ENCODE data around the gene TCAF1. TPM values are rescaled to one million over a fixed set of nuclear protein-coding genes. Genes with fewer than 3 reads are reported as not detected.

The TCAF1 gene
- total RNA-seq, 1 donor from 2014 or later = 82.4 TPM

GRCh38 chr7:143936087-143937009 is 34.4 kb upstream of the TCAF1 start:
- H3K4me3 Mint-ChIP-seq (ENCODE audit: unreplicated experiment) = no peak overlapping the region
- peaks cover 5% of the 10 kb centered on the region for H3K27me3 Mint-ChIP-seq (ENCODE audit: unreplicated experiment)
- no peak for DNase-seq (ENCODE audit: extremely low spot score, unreplicated experiment)
- H3K9me3 Mint-ChIP-seq (ENCODE audit: unreplicated experiment) = peaks cover 11% of the 10 kb centered on the region
- H3K4me1 Mint-ChIP-seq (ENCODE audit: unreplicated experiment) = peaks cover 36% of the 10 kb centered on the region
- TF ChIP-seq CTCF (IDR thresholded peaks at IDR 0.05) = no peak
- H3K36me3 Mint-ChIP-seq (ENCODE audit: unreplicated experiment) = no peaks in the 10 kb centered on the region
- H3K27ac Mint-ChIP-seq (ENCODE audit: unreplicated experiment) = peak overlapping the region; percentile 89

DNA sequence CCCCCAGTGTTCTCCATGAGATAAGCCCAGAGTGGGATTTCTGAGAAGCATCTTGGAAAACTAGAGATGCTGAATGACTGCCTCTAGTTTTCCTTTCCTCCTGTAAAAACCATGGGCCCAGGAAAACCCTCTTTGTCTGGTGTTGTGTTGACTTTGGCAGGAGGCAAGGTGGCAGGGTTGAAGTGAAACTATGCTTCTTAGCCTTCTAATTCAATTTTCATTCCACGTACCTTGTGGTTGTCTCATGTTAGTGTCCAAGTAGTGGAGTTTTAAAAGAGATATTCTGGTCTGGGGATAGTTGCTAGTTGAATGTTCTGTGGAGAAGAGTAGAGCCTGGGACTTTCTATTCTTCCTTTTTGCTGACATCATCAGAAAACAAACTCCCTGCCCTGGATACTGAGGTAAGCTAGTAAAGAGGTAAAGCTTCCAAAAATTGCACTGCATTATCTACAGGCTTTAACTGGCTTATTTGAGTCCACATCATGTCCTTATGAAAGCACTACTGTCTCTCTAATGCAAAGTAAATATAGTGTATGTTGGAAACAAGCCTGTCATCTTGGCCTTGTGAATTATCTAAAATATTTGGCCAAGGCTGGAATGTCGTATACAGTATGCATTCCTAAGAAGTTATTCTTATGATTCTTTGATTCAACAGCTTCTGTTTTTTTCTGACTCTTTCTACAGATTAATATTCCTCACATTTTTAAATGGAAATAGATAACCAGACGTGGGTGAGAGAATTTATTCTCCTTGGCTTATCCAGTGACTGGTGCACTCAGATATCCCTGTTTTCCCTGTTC is 32.8 kb upstream of the TCAF1 start, which contains the start of gene OR2F2:
Gene OR2F2 (plus strand): TSS at position 708 of the 800 bp plus-strand sequence. CDS start 0 bp downstream, at position 708.
- TF ChIP-seq CTCF (IDR thresholded peaks at IDR 0.05) = no peak
- H3K9me3 Mint-ChIP-seq (ENCODE audit: unreplicated experiment) = peaks cover 11% of the 10 kb centered on the region
- peak within 1 kb of the TSS; percentile 89 for H3K27ac Mint-ChIP-seq (ENCODE audit: unreplicated experiment)
- peaks cover 3% of the 10 kb centered on the region for H3K27me3 Mint-ChIP-seq (ENCODE audit: unreplicated experiment)
- peaks cover 36% of the 10 kb centered on the region for H3K4me1 Mint-ChIP-seq (ENCODE audit: unreplicated experiment)
- peak within 1 kb of the TSS; percentile 24 for H3K4me3 Mint-ChIP-seq (ENCODE audit: unreplicated experiment)
- no peak for DNase-seq (ENCODE audit: extremely low spot score, unreplicated experiment)
- H3K36me3 Mint-ChIP-seq (ENCODE audit: unreplicated experiment) = no peaks in the 10 kb centered on the region

DNA sequence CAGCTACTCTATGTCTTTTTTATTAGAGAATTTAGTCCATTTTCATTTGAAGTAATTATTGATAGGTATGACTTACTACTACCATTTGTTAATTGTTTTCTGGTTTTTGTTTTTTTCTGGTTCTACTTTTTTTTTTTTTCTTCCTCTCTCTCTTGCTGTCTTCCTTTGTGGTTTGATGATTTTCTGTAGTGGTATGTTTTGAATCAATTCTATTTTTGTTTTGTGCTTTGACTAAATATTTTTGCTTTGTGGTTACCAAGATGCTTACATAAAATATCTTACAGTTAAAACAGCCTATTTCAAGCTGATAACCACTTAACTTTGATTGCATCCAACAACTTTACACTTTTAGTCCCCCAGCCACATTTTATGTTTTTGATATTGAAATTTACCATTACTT is 29.8 kb upstream of the TCAF1 start:
- peaks cover 11% of the 10 kb centered on the region for H3K9me3 Mint-ChIP-seq (ENCODE audit: unreplicated experiment)
- TF ChIP-seq CTCF (IDR thresholded peaks at IDR 0.05) = no peak
- H3K27ac Mint-ChIP-seq (ENCODE audit: unreplicated experiment) = no peak overlapping the region
- no peak overlapping the region for H3K4me3 Mint-ChIP-seq (ENCODE audit: unreplicated experiment)
- H3K27me3 Mint-ChIP-seq (ENCODE audit: unreplicated experiment) = peaks cover 17% of the 10 kb centered on the region
- no peak for DNase-seq (ENCODE audit: extremely low spot score, unreplicated experiment)
- H3K4me1 Mint-ChIP-seq (ENCODE audit: unreplicated experiment) = peaks cover 33% of the 10 kb centered on the region
- H3K36me3 Mint-ChIP-seq (ENCODE audit: unreplicated experiment) = no peaks in the 10 kb centered on the region

DNA sequence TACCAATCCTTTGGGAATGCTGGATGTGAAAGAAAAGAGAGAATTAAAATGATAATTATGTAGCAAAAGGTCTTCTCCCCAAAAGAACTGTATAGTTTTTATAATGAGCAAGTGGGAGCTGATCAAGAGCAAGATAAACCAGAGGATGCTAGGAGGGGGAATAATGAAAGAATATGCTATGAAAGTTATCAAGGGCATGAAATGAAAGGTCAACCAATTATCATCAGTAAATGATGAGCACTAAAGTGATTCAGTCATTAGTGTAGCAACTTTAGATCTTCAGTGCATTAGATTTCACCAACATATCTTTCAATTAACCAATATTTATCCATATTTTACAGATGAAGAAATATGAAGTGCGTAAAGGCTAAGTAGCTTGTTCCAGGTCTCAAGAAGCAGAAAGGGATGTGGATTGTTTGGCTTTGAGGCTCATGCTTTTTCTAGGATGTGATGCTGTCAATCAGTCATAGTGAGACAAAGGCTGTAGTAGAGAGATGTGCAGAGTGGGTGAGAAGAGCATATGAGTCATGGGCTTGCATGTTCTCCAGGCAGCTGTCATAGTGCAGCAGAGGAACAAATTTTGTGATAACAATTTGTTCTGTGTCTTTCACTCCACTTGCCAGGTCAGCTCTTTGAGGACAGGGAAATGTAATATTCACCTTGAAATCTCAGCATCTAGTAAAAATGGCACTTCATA is 27.4 kb upstream of the TCAF1 start:
- TF ChIP-seq CTCF (IDR thresholded peaks at IDR 0.05) = no peak
- Mint-ChIP-seq H3K4me1 (ENCODE audit: unreplicated experiment) (peaks cover 10% of the 10 kb centered on the region), H3K27ac (ENCODE audit: unreplicated experiment) (no peak overlapping the region), H3K9me3 (ENCODE audit: unreplicated experiment) (peaks cover 11% of the 10 kb centered on the region), H3K36me3 (ENCODE audit: unreplicated experiment) (no peaks in the 10 kb centered on the region), H3K4me3 (ENCODE audit: unreplicated experiment) (no peak overlapping the region), H3K27me3 (ENCODE audit: unreplicated experiment) (peaks cover 32% of the 10 kb centered on the region)
- no peak for DNase-seq (ENCODE audit: extremely low spot score, unreplicated experiment)

Data from osteocyte (in vitro differentiated cells).